ENCODE results near the gene NBPF3.
"Not testable (repeated sequence)": the region's sequence is repeated elsewhere in the genome, so short reads cannot be mapped to it uniquely, and the experiment has no call there.

The NBPF3 gene

DNA sequence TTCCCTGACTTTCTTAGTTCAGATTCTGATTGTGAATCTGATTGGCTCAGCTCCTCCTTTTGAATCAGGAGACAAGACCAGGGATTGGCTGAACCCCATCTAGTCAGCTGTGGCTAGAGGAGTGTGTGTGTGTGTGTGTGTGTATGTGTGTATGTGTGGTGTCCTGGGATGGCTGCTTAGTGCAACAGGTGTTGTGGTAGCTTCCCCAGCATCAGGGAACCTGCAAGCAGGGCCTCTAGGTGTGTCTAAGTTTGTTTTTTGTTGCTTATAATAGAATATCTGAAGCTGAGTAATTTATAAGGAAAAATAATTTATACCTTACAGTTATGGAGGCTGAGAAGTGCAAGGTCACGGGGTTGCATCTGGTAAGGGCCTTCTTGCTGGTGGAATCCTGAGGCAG lies 56.1 kb downstream of the NBPF3 start:
- no peak for ATAC-seq

DNA sequence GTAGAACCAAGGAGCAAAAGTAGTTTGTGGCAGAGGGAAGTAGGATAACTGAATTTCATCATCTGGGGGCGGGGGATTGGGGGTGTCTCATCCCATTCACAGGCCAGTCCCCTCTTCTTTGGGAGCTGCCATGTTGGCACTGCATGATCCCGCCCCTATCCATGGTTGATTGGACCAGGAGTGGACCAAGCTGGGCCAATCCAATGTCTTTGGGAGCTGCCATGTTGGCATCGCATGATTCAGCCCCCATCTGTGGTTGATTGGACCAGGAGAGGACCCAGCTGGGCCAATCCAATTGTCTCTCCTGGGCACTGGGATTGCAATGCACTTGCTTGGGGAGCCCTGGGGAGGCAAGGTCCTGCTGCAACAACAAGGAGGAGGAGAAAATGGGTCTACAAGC lies 56.9 kb downstream of the NBPF3 start:
- no peak for ATAC-seq

DNA sequence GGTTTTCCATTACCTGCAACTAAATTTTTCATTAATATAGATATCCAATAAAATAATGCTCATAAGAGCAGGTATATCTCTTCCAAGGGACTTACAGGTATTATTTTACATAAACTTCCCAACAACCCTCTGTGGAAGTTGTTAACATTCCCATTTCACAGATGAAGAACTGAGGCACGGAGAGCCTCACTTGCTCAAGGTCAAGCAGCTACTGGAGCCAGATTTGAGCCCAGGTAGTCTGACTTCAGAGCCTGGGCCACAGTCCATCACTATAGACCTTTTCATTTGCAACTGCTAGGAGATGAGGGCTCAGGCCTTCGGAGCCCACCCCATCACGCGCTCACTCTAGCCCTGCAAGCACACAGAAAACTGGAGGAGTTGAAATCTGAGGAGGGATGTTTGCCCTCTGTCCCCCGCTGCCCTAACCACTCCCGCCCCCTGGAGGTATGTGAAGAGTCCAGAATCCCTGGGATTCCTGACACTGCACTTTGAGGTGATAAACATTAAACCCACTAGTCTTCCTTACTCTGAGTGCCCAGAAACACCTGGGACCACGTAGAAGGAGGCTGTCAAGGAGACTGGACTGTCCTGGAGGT lies 57.6 kb downstream of the NBPF3 start:
- no peak for ATAC-seq

DNA sequence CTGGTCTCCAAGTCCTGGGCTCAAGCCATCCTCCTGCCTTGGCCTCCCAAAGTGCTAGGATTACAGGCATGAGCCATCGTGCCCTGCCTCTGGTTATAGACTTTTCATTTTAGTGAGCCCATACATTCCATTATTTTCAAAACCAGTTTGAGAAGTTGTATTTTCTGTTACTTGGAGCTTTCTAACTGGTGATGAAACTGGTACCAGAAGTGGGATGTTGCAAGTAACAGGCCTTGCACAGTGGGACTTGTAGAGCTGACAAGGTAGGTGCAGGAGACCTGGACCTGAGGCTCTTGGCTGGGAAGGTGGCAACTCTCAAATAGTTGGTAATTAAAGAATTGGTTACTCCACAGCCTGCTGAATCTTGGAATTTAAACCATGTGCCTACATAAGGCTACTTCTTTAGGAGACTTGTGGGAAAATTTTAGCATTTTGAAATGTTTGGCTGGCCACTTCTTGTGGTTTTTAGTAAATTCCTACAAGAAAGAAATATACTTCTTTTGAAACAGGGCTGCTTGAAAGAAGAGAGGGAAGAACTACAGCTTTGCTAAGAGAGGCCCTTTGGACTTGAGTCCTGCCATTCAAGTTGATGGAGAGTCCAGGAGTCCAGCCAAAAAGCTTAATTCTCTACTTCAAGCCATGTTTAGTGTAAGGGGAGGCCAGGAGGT lies 59.5 kb downstream of the NBPF3 start:
- no peak for ATAC-seq

DNA sequence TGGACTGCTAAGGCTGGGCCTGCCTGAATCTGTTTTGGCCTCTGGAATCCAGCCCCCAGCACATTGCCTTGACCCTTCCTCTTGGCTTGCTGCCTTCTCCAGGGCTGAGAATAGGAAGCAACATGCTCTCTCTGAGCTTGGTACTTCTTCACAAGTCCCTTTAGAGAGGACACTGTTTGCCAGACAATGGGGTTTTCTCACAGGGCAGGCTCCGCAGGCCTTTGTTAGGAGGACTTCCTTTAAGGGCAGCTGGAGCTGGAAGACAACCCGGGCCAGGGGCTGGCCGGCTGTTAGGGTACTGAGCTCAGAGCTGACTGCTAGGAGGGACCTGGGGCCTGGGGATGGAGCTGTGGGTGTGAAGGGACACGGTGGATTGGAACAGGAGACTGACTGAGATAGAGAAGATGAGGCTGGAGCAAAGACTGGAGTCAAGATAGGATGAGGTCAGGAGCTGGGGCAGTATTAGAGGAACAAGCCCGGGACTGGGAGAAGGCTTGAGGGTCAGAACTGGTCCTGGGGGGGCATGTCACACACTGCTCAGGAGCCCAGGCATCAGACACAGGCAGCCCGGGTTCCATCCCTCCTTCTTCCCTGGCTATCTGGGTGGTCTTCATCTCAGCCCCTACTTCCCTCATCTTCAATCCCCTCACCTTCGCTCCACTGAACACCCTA lies 63.9 kb downstream of the NBPF3 start:
- ATAC-seq, result no peak

DNA sequence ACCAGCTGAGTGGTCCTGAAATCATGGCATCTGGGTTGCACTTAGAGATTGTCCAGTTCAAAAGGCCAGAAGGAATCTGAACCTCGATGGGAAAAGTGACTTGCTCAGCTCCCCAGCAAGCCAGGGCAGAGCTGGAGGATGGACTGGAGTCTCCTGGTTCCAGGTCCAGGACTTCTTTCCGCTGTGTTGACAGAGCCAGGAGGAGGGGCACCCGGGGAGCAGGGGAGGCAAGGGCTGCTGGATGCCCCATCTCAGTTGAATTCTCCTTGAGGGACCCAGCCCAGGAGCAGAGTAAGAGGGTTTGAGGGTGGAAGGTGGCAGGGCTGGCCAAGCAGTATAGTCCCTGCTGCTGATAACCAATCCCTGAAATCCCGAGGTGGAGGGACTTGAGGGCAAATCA lies 66.9 kb downstream of the NBPF3 start:
- no peak for ATAC-seq

DNA sequence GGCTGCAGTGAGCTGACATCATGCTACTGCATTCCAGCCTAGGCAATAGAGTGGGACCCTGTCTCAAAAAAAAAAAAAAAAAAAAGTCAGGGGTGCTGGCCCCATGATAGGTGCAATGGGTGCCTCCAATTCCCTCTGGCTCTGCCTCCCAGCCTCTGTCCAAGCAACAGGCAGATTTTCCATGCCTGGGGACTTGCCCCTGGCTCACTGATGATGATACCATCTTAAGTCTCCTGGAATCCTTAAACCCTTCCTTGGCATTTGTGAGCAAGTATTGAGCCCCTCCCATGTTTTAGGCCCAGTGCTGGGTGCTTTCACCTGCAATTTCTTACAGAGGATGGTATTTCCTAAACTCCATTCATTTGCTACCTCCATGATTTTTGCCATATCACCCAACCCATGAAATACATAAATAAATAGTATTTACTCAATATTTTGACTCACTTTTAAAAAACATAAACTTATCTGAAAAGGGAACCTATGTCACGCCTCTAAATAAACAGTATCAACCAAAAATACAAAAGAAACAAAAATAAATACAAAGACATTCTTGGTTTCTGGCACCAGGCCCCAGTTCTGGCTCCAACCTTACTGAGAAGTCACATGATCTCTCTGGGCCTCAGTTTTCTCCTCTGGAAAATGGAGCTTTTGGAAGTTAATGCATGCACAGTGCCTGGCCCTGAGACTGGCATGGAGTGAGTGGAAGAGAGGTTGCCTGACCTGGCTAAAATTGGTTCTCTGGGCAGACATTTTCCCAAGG lies 67.8 kb downstream of the NBPF3 start:
- ATAC-seq, result no peak

DNA sequence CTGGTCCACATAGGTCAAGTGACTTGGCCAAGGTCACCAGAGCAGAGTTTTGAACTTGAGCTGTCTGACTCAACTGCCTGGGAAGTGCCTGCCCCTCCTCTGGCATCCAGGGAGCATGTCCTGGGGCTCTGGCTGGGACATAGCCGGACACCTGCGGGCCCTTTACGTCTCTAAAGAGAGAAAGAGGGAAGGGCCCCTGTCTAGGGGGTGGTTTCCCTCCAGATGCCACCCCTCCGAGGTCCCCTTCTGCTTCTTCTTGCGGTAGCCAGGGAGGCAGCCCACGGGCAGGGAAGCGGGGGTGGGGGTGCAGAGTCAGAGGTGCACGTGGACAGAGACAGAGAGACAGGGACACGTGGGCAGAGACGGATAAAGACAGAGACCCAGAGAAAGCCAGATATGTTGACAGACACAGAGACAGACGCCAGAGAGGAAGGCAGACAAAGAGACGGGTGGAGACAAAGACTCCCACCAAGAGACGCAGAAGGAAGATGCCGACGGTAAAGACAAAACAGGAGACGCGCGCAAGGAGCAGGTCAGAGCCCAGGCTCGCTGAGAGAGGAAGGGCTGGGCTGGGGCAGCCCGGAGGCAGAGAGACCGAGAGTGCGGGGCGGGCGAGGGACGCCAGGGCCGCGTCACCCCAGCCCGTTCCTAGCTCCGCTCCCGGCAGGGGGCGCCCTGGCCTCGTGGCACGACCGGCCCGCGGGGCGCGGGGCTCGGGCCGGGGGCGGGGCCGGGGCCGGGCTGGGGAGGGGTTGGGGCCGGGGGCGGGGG lies 68.8 kb downstream of the NBPF3 start:
- ATAC-seq, result peak; percentile 82 to 92

DNA sequence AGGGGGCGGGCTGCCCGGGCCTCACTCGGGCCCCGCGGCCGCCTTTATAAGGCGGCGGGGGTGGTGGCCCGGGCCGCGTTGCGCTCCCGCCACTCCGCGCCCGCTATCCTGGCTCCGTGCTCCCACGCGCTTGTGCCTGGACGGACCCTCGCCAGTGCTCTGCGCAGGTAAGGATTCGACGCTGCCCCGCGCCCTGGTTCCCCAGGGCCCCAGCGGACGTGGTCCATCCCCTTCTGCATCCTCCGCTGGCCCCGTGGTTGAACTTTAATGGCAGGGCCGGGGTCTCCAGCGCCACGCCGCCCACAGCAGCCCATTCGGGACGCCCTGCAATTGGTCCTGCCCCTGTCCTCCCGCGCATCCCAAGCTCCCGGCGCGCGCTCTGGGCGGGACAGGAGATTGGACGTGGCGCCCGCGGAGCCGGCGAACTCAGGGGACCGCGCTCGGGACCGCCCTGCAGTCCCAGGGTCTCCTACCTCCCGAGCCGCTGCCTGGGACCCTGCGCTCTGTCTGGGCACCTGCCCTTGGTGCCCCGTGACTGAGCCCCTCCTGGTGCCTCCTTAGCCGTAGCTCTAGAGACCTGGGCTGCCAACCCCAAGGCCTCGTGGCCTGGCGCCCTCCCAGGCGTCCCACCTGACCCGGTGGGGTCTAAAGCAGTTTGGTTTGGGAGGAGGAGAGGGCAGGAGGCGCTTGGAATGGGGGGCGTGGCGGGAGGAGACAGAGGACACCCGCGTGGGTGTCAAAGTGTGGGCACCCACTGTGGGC lies 69.6 kb downstream of the NBPF3 start, which contains the start of gene ALPL:
Gene ALPL (plus strand): TSS at position 73 of the 762 bp plus-strand sequence. CDS start 44,659 bp downstream, outside the sequence.
- no peak for ATAC-seq

DNA sequence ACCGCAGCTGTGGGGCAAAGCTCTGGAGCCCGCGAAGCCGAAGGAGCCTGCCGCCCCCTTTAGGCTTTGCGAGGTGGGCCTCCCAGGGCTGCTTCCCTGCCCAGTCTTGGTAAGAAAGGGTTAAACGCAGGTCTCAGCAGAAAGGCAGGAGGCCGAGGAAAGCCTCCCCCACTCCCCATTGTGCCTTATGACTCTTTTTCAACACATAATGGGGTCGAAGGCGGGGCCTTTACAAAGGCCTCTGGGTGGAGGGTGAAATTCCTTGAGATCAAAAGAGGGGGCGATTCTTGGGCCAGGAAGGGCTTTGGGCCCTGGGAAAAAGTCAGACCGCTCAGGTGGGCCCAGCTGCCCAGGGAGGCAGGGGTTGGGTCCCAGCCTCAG lies 70.2 kb downstream of the NBPF3 start:
- no peak for ATAC-seq

DNA sequence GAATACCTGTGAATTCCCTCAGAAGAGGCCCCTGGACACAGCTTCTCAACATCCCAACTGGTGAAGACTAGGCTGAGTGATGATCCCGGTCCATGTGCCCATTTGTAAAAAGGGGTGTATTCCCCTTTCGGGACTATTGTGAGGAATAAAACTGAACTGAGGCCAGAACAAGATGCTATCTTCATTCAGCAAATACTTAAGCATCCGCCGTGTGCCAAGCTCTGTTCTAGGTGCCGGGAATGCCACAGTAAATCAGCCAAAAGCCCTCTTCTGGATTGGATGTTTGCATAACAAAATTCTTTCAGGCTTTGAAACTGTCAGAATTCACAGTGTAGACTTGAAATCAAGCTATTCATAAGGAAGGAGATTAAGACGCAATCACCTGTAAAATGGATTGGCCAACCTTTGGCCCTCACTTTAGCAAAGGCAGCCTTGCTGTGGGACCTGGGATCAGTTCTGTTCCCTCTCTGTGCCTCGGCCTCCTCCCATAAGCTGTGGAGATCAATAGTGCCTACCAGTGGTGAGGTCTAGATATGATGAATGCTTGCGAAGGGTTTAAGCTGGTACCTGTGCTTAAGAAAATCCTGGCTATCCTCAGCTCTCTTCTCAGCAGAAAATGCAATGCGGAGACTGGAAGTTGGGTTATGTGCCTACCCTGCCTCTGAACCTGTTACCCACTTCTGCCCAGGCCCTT lies 71.1 kb downstream of the NBPF3 start:
- ATAC-seq, result no peak

DNA sequence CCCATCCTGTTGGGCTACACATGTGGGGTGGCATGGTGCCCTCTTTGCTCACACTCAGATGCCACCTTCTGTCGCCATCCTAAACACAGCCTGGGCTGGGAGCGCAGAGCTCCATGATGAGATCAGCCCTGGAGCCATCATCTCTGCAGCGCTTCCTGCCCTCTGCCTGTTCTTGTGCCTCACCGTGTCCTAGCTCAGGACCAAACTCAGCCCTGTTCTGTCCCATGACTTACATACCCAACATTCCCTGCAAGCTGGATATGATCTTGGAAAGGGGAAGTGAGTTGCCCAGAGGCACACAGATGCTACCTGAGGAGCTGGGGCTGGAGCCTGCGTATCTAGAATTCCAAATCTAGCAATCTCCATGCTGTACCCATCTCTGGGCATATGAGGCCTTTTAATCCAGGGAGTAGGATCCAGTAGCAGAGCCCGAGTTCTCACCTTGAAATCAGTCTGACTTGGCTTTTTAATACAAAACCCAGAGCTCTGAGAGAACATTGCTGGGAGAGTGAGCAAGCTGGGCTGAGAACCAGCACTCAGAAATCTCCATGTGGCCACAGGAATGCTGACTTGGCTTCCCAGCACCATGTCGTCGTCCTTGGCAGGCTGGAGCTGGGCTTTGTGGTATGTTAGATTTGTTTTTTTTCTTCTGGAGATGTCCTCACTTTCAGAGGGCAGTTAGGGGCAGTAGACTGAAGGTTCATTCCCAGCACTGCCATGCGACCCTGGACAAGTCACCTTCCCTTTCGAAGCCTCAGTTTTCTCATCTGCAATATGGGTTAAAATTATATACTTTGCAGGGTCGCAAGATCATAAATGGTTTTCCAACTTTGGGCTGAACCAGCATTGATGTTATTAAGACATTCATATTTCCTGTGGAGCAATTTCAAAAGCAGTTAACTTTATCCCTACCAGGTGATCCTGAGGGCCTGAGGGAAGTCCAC lies 71.9 kb downstream of the NBPF3 start:
- no peak for ATAC-seq

DNA sequence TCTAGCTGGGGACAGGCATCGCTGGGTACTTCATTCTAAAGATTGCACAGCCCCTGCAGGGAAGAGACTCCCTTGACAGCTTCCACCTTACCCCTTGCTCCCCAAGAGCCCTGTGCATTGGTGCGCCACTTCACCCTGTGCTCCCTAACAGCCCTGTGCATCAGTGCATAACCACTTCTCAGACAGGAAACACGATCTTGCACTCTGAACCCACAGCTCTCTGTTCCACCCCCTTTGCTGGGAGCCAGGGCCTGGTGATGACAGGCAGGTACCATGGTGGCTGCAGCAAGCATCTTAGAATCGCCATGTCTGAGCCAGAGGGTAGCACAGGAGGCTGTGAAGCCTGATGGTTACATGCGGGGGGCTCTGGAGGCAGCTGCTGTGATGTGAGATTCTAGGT lies 74.3 kb downstream of the NBPF3 start:
- no peak for ATAC-seq

DNA sequence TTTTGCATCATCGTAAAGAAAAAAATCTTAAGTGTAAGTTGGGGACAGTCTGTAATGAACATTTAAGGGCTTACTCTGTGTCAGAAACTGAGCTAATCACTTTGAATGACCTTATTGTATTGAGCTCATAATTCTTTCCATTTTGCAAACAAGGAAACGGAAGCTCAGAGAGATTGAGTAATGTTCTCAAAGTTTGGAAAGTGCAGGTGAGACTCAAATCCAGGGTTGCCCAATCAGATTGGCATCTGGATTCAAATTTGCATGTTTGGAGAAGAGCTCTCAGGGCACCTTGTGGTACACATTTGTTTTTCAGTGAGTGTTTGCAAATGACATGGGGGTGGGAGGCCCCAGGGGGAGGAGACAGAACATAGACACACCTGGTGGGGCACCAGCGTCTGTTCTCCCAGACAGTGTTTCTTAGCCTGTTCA lies 77.2 kb downstream of the NBPF3 start:
- ATAC-seq, result no peak

DNA sequence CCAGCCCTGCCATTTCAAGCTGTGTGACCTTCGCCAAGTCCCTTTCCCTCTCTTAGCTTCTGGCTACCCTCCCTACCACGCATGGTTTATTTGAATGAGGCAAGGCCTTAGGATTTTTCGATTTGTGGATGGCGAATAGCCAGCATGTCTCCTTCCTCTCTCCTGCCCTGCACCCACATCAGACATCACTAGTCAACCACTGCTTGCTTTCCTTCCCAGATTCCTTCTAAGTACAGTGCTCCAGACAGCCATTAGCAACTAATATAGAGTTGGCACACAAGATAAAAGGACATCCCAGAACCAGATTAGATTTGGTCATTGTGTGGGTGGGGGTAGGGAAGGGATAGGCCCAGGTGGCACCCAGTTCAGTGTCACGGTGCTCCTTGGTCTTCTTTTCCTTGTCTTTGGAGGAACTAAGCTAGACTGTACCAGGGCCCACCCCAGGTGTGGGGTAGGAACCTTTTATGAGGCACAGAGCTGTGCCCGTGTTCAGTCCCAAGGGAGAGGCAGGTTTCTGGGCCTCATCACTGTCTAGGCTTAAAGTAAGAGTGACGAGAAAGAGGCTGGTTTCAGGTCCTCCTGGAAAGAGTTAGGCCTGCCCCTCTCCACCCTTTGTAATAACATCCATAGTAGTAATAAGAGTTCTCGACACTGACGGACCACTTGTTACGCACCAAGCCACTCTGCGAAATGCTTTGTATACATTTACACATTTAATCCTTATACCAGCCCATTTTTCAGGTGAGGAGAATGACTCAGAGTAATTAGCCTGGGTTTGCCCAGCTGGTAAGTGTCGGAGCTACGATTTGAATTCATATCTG lies 77.9 kb downstream of the NBPF3 start:
- peak in 1 of 2 donors; percentile 13 for ATAC-seq

DNA sequence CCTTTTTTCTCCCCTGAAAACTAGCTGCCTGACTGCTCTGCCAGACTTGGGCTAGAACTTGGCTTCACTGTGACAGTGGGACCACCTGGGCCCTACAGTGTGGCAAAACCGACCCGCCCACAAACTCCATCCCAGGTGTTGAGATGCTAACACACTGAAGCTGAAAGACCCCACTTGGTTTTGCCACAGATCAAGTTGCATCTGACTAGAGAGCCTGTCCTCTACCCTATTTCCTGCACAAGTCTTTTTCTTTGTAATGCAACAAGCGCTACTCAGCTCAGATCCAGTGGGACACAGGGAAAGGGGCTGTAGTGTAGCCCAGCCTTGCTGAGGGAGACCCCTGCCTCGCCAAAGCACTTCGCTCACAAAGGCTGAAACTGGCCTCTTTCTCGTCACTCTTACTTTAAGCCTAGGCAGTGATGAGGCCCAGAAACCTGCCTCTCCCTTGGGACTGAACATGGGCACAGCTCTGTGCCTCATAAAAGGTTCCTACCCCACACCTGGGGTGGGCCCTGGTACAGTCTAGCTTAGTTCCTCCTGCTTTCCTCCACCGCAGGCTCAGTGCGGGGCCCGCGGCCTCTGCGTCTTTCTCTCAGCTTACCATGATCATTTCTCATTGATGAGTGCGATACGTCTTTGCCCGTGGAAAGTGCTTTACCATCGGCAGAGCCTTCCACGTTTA lies 79.0 kb downstream of the NBPF3 start:
- no peak for ATAC-seq

DNA sequence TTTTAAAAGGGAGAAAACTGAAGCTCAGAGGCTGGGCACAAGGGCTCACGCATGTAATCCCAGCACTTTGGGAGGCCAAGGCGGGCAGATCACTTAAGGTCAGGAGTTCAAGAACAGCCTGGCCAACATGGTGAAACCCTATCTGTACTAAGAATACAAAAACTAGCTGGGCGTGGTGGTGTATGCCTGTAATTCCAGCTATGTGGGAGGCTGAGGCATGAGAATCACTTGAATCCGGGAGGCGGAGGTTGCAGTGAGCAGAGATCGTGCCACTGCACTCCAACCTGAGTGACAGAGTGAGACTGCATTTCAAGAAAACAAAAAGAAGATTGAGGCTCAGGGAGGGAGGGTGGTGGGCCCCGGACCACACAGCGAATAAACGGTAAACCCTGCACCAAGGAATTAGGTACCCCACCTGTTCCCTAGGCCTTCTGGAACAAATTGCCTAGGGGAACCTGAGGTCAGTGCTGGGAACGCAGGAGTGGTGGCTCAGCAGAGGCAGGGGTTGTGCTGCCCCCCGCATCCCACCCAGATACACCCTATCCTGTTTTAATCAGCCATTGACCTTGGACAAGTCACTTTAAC lies 79.6 kb downstream of the NBPF3 start:
- ATAC-seq, result not testable (repeated sequence)

All from activated CD4-positive, CD25-positive, alpha-beta regulatory T cell treated with anti-CD3 and anti-CD28 coated beads, Interleukin-2, amount 50 U/mL, for 24 hours (primary cell).